HG03439 (cell line): ENCODE data around the gene ARHGAP8.
"Not testable (repeated sequence)": the region's sequence is repeated elsewhere in the genome, so short reads cannot be mapped to it uniquely, and the experiment has no call there.

Experiments used
- ATAC-seq: cut with Tn5 transposase; IDR thresholded peaks from one replicate; pipeline ENCODE4 v1.9.1; 2021; ENCODE audit warnings: mild to moderate bottlenecking, moderate library complexity; ENCODE audit not compliant: unreplicated experiment

ARHGAP8 gene

DNA sequence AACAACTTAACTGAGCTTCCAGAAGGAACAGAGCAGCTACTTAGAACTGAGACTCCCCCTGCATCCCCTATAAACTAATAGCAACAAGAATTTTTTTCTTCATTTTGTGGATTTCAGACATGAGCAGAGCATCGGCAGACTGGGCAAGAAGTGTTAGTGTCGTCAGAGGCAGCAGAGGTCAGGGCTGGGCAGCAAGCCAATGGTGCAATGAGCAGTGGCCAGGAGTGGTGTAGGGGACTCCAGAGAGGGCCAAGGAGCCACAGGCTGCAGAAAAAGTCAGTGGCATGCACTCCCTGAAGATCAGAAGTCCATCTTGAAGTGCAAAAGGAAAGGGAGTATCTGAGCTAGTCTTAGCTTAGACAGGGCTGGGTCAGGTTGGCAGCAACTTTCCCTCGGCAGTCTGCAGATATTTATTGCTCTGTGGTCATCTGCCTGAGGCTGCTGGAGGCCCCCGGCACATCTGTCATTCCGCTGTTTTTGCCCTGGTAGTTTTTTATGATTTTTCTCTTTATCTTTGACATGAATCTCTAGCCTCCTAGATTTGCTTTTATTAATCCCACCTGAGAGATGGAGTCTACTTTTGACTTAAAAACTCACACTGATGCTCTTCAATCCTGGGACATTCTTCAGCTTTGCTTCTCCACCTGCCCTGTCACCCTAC is 152.2 kb downstream of the ARHGAP8 start:
- not testable (repeated sequence) for ATAC-seq

- ATAC-seq = no peak
Observed at GRCh38 chr22:44906248-44906936, 154.0 kb downstream of the ARHGAP8 start.

DNA sequence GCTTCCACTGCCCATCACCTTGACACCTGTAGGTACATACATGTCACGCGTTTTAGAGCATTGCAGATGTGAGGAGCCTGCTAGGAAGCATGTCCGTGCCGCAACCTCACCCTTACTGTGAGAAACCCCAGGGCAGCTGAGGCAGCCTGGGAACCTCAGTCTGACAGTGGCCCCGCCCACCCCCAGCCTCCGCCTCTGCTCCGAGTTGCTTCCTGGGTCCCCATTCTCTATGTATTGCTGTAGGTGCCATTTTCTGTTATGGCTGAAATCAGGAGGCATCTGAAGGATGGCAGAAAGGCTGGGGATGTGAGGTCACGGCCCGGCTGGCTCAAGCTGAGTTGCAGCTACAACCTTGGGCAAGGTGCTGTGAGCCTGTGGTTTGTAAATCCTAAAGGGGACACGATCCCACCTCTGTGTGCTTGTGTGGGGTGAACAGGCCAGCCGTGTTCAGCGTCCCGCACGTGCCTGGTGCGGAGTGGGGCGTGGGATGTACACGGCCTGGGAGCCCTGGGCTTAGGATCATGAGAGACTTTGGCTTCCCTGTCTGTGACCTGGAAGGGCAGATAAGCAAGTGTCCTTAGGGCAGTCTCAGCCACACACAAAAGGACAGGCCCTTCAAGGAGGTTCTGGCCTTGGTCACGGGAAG is 154.7 kb downstream of the ARHGAP8 start:
- no peak for ATAC-seq

GRCh38 chr22:44907765-44908737 is 155.7 kb downstream of the ARHGAP8 start:
- no peak for ATAC-seq

DNA sequence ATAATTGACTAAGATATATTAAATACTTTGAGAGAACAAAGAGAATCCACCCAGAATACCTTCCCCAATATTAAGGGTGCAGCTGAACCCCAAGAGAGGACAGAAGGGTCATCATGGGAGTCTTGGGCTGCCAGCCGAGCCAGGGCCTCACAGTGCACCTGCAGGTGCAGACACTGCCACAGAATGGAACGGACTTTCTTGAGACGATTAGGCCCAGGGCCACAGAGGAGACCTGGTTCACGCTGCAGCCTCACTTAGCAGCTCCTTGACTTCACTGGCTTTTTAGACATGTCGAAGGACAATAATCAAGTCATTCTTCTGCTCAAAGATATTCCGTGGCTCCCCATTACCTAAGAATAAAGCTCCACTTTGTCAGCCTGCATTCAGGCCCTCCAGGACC is 156.9 kb downstream of the ARHGAP8 start:
- ATAC-seq = no peak
